ENCODE data around the gene BSN.

DNA sequence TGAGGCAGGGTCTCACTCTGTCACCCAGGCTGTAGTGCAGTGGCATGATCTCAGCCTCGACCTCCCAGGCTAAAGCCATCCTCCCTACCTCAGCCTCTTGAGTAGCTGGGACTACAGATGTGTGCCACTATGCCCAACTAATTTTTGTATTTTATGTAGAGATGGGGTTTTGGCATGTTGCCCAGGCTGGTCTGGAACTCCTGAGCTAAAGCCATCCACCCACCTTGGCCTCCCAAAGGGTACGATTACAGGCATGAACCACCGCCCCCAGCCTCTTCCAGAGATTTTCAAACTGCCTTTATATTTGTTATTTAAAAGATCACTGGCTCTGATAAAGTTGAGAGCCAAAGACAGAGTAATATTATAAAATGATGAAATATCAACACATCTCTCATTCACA, 37.3 kb downstream of the BSN start:
- no peak for TF ChIP-seq ZNF24 (tag by site-specific recombination; IDR thresholded peaks at IDR 0.05)
- TF ChIP-seq, protein P1, sequence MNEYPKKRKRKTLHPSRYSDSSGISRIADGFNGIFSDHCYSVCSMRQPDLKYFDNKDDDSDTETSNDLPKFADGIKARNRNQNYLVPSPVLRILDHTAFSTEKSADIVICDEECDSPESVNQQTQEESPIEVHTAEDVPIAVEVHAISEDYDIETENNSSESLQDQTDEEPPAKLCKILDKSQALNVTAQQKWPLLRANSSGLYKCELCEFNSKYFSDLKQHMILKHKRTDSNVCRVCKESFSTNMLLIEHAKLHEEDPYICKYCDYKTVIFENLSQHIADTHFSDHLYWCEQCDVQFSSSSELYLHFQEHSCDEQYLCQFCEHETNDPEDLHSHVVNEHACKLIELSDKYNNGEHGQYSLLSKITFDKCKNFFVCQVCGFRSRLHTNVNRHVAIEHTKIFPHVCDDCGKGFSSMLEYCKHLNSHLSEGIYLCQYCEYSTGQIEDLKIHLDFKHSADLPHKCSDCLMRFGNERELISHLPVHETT (tag by site-specific recombination; IDR thresholded peaks at IDR 0.05) = no peak
- TF ChIP-seq ZXDB (tag by site-specific recombination; IDR thresholded peaks at IDR 0.05) = no peak
- TF ChIP-seq, protein P2, sequence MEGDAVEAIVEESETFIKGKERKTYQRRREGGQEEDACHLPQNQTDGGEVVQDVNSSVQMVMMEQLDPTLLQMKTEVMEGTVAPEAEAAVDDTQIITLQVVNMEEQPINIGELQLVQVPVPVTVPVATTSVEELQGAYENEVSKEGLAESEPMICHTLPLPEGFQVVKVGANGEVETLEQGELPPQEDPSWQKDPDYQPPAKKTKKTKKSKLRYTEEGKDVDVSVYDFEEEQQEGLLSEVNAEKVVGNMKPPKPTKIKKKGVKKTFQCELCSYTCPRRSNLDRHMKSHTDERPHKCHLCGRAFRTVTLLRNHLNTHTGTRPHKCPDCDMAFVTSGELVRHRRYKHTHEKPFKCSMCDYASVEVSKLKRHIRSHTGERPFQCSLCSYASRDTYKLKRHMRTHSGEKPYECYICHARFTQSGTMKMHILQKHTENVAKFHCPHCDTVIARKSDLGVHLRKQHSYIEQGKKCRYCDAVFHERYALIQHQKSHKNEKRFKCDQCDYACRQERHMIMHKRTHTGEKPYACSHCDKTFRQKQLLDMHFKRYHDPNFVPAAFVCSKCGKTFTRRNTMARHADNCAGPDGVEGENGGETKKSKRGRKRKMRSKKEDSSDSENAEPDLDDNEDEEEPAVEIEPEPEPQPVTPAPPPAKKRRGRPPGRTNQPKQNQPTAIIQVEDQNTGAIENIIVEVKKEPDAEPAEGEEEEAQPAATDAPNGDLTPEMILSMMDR (tag by site-specific recombination; IDR thresholded peaks at IDR 0.05) = no peak
- TF ChIP-seq IKZF3 (tag by site-specific recombination; IDR thresholded peaks at IDR 0.05) = no peak
- TF ChIP-seq, protein P3, sequence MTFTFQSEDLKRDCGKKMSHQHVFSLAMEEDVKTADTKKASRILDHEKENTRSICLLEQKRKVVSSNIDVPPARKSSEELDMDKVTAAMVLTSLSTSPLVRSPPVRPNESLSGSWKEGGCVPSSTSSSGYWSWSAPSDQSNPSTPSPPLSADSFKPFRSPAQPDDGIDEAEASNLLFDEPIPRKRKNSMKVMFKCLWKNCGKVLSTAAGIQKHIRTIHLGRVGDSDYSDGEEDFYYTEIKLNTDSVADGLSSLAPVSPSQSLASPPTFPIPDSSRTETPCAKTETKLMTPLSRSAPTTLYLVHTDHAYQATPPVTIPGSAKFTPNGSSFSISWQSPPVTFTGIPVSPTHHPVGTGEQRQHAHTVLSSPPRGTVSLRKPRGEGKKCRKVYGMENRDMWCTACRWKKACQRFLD (tag by site-specific recombination; IDR thresholded peaks at IDR 0.05) = no peak
- no peak for TF ChIP-seq ZBTB21 (tag by site-specific recombination; IDR thresholded peaks at IDR 0.05)
- TF ChIP-seq, protein P4, sequence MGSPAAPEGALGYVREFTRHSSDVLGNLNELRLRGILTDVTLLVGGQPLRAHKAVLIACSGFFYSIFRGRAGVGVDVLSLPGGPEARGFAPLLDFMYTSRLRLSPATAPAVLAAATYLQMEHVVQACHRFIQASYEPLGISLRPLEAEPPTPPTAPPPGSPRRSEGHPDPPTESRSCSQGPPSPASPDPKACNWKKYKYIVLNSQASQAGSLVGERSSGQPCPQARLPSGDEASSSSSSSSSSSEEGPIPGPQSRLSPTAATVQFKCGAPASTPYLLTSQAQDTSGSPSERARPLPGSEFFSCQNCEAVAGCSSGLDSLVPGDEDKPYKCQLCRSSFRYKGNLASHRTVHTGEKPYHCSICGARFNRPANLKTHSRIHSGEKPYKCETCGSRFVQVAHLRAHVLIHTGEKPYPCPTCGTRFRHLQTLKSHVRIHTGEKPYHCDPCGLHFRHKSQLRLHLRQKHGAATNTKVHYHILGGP (tag by site-specific recombination; IDR thresholded peaks at IDR 0.05) = no peak
- TF ChIP-seq HOXA7 (CRISPR knock-in tag; IDR thresholded peaks at IDR 0.05; ENCODE audit: borderline replicate concordance) = no peak
- no peak for TF ChIP-seq BCL11A (tag by site-specific recombination; IDR thresholded peaks at IDR 0.05; ENCODE audit: low read depth)
- no peak for TF ChIP-seq ZNF501 (tag by site-specific recombination; IDR thresholded peaks at IDR 0.05)
- TF ChIP-seq ZNF658 (tag by site-specific recombination; IDR thresholded peaks at IDR 0.05) = no peak
- TF ChIP-seq ZSCAN23 (tag by site-specific recombination; IDR thresholded peaks at IDR 0.05) = no peak
- TF ChIP-seq, protein P5, sequence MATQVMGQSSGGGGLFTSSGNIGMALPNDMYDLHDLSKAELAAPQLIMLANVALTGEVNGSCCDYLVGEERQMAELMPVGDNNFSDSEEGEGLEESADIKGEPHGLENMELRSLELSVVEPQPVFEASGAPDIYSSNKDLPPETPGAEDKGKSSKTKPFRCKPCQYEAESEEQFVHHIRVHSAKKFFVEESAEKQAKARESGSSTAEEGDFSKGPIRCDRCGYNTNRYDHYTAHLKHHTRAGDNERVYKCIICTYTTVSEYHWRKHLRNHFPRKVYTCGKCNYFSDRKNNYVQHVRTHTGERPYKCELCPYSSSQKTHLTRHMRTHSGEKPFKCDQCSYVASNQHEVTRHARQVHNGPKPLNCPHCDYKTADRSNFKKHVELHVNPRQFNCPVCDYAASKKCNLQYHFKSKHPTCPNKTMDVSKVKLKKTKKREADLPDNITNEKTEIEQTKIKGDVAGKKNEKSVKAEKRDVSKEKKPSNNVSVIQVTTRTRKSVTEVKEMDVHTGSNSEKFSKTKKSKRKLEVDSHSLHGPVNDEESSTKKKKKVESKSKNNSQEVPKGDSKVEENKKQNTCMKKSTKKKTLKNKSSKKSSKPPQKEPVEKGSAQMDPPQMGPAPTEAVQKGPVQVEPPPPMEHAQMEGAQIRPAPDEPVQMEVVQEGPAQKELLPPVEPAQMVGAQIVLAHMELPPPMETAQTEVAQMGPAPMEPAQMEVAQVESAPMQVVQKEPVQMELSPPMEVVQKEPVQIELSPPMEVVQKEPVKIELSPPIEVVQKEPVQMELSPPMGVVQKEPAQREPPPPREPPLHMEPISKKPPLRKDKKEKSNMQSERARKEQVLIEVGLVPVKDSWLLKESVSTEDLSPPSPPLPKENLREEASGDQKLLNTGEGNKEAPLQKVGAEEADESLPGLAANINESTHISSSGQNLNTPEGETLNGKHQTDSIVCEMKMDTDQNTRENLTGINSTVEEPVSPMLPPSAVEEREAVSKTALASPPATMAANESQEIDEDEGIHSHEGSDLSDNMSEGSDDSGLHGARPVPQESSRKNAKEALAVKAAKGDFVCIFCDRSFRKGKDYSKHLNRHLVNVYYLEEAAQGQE (tag by site-specific recombination; IDR thresholded peaks at IDR 0.05) = no peak
